OCI-LY1 (cell line): Measurements from ENCODE around the gene ANKHD1.

ENCODE experiments used
- CTCF ChIP-seq: fragments of 200-600 bp; sonication (generic), shearing (Covaris generic); IDR thresholded peaks from 2 replicates; pipeline ENCODE4 v1.5.1; 2017; ENCODE audit warnings: mild to moderate bottlenecking, antibody characterized with exemption, low read length, moderate library complexity, mixed read lengths
- EZH2 ChIP-seq: fragments of 200-600 bp; sonication (generic), shearing (Covaris generic); IDR thresholded peaks from 2 replicates; pipeline ENCODE4 v1.8.0; 2017; ENCODE audit warnings: borderline replicate concordance, mixed run types, mild to moderate bottlenecking, antibody characterized with exemption, low read length, moderate library complexity, mixed read lengths

DNA sequence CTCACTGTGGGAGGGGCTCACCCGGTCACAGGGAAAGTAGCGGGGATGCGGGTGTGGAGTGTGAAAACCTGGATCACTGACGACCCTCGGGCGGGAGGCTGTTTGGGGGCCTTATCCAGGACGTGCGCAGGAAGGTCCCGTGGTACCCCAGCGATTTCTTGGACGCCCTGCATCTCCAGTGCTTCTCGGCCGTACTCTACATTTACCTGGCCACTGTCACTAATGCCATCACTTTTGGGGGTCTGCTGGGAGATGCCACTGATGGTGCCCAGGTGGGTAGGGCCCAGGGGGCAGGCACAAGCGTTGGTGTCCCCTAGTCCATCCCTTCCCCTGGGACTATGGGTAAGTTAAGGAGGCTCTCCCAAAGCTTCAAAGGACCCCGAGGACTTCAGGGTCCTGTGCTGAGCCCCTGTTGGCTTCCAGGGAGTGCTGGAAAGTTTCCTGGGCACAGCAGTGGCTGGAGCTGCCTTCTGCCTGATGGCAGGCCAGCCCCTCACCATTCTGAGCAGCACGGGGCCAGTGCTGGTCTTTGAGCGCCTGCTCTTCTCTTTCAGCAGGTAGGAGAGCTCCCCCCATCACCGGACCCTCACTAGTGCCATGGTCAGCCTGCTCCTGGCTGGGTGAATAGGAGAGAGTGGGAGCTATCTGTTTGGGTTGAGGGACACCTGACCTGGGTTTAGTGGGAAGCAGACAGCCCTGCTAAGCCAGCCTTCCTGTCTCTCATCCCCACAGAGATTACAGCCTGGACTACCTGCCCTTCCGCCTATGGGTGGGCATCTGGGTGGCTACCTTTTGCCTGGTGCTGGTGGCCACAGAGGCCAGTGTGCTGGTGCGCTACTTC, 37.8 kb upstream of the ANKHD1 start:
- no peak for TF ChIP-seq CTCF
- TF ChIP-seq EZH2, result no peak
